Measurements from ENCODE around the gene ESR2. TPM values are rescaled to one million over a fixed set of nuclear protein-coding genes. Genes with fewer than 3 reads are reported as not detected.
A peak's percentile ranks its signal among the peaks of the same experiment; 100 is the strongest.

Gene ESR2
- total RNA-seq, 1 donor from 2014 or later = 0.30 TPM

GRCh38 chr14:64089920-64090319 is 204.3 kb downstream of the ESR2 start:
- H3K36me3 ChIP-seq = peaks cover 27% of the 10 kb centered on the region
- ATAC-seq = no peak
- no peaks in the 10 kb centered on the region for H3K27me3 ChIP-seq (ENCODE audit: low read depth)
- H3K4me1 ChIP-seq = no peaks in the 10 kb centered on the region
- no peak overlapping the region for H3K27ac ChIP-seq
- intact Hi-C loops (cut with DNase I) = no loop called here
- no peak for TF ChIP-seq CTCF (IDR thresholded peaks at IDR 0.05)
- no peak overlapping the region for H3K4me3 ChIP-seq
- no peaks in the 10 kb centered on the region for H3K9me3 ChIP-seq
- no peak for DNase-seq

GRCh38 chr14:64088647-64088964 is 205.6 kb downstream of the ESR2 start:
- Histone ChIP-seq H3K9me3 (no peaks in the 10 kb centered on the region), H3K27ac (no peak overlapping the region), H3K4me1 (no peaks in the 10 kb centered on the region), H3K36me3 (peaks cover 28% of the 10 kb centered on the region), H3K4me3 (no peak overlapping the region), H3K27me3 (ENCODE audit: low read depth) (no peaks in the 10 kb centered on the region)
- no peak for ATAC-seq
- DNase-seq = no peak
- no peak for TF ChIP-seq CTCF (IDR thresholded peaks at IDR 0.05)
- intact Hi-C loops (cut with DNase I) = no loop called here

- Histone ChIP-seq H3K9me3 (no peaks in the 10 kb centered on the region), H3K27ac (peak overlapping the region; percentile 4), H3K36me3 (peaks cover 58% of the 10 kb centered on the region), H3K4me1 (no peaks in the 10 kb centered on the region), H3K4me3 (no peak overlapping the region), H3K27me3 (ENCODE audit: low read depth) (no peaks in the 10 kb centered on the region)
- intact Hi-C loops (cut with DNase I) = no loop called here
- peak; percentile 78 to 88 for ATAC-seq
- DNase-seq = no peak
- TF ChIP-seq CTCF (IDR thresholded peaks at IDR 0.05) = no peak
Measured at GRCh38 chr14:64082837-64083236, 211.3 kb downstream of the ESR2 start.

- no peak for TF ChIP-seq CTCF (IDR thresholded peaks at IDR 0.05)
- intact Hi-C loops (cut with DNase I) = no loop called here
Measured at GRCh38 chr14:64081174-64081746, 212.9 kb downstream of the ESR2 start.

GRCh38 chr14:64080452-64080851 is 213.7 kb downstream of the ESR2 start:
- ATAC-seq = no peak
- intact Hi-C loops (cut with DNase I) = no loop called here

More at GRCh38 chr14:64081174-64081746, 212.9 kb downstream of the ESR2 start:
- no peaks in the 10 kb centered on the region for H3K4me1 ChIP-seq
- DNase-seq = no peak
- no peaks in the 10 kb centered on the region for H3K9me3 ChIP-seq
- no peak for ATAC-seq
- H3K4me3 ChIP-seq = no peak overlapping the region
- peaks cover 54% of the 10 kb centered on the region for H3K36me3 ChIP-seq
- H3K27ac ChIP-seq = no peak overlapping the region
- H3K27me3 ChIP-seq (ENCODE audit: low read depth) = no peaks in the 10 kb centered on the region

More at GRCh38 chr14:64080452-64080851, 213.7 kb downstream of the ESR2 start:
- Histone ChIP-seq H3K36me3 (peaks cover 54% of the 10 kb centered on the region), H3K4me1 (no peaks in the 10 kb centered on the region), H3K9me3 (no peaks in the 10 kb centered on the region), H3K27ac (no peak overlapping the region), H3K4me3 (no peak overlapping the region), H3K27me3 (ENCODE audit: low read depth) (no peaks in the 10 kb centered on the region)
- no peak for DNase-seq
- no peak for TF ChIP-seq CTCF (IDR thresholded peaks at IDR 0.05)
